Lower leg skin (tissue), 3 donors: ENCODE data around the gene TMED10.

Source experiments
- POLR2A ChIP-seq, 2 donors: fragments of 450-650 bp; IDR thresholded peaks; one replicate each; pipeline ENCODE4 v1.6.1; 2016 to 2017; ENCODE audit warnings: antibody characterized with exemption in 2 of 2, mild to moderate bottlenecking in 1 of 2, moderate library complexity in 1 of 2
- TF ChIP-seq, protein P1 (sequence below), 3 donors: fragments of 450-650 bp; IDR thresholded peaks; one replicate each; pipeline ENCODE4 v1.5.1; 2016; ENCODE audit warnings: antibody characterized with exemption in 3 of 3, mild to moderate bottlenecking in 3 of 3, moderate library complexity in 2 of 3

DNA sequence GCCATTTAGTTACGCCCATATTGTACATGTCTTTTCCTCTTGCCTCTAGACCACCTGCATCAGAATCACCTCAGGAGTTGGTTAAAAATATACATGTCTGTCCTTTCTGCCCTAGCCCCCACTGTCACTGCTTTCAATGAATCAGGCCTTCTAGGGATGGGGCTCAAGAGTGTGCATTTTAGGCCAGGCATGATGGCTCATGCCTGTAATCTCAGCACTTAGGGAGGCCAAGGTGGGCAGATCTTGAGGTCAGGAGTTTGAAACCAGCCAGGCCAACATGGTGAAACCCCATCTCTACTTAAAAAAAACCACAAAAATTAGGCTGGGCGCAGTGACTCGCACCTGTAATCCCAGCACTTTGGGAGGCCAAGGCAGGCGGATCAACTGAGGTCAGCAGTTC is 13.6 kb upstream of the TMED10 start:
- no peak for TF ChIP-seq POLR2A (IDR thresholded peaks at IDR 0.05)
- TF ChIP-seq, protein P1, sequence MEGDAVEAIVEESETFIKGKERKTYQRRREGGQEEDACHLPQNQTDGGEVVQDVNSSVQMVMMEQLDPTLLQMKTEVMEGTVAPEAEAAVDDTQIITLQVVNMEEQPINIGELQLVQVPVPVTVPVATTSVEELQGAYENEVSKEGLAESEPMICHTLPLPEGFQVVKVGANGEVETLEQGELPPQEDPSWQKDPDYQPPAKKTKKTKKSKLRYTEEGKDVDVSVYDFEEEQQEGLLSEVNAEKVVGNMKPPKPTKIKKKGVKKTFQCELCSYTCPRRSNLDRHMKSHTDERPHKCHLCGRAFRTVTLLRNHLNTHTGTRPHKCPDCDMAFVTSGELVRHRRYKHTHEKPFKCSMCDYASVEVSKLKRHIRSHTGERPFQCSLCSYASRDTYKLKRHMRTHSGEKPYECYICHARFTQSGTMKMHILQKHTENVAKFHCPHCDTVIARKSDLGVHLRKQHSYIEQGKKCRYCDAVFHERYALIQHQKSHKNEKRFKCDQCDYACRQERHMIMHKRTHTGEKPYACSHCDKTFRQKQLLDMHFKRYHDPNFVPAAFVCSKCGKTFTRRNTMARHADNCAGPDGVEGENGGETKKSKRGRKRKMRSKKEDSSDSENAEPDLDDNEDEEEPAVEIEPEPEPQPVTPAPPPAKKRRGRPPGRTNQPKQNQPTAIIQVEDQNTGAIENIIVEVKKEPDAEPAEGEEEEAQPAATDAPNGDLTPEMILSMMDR (IDR thresholded peaks at IDR 0.05): no peak
